ENCODE measurements around the gene CLDN7. TPM values are rescaled to one million over a fixed set of nuclear protein-coding genes. Genes with fewer than 3 reads are reported as not detected.

The CLDN7 gene
- 3.5 and 8.2 TPM in 2 replicates for total RNA-seq

GRCh38 chr17:7262192-7262934, at the start of gene CLDN7:
Gene CLDN7 (minus strand): TSS chr17:7262478. CDS start chr17:7262043, 435 bp downstream.

GRCh38 chr17:7306911-7307685, 44.8 kb upstream of the CLDN7 start, which contains the start of gene EIF5A:
Gene EIF5A (plus strand): TSS chr17:7307628. CDS start chr17:7309636, 2,008 bp downstream.

GRCh38 chr17:7294614-7295153, 32.4 kb upstream of the CLDN7 start, which contains the start of gene YBX2:
Gene YBX2 (minus strand): TSS chr17:7294639. CDS start chr17:7294500, 139 bp downstream.

GRCh38 chr17:7281074-7281952, 19.0 kb upstream of the CLDN7 start, which contains the start of gene SLC2A4:
Gene SLC2A4 (plus strand): TSS chr17:7281718. CDS start chr17:7281935, 217 bp downstream.

GRCh38 chr17:7252176-7253043, 9.9 kb downstream of the CLDN7 start, which contains the start of gene ELP5:
Gene ELP5 (plus strand): TSS chr17:7252215. CDS start chr17:7252551, 336 bp downstream.

GRCh38 chr17:7251661-7252175, 10.6 kb downstream of the CLDN7 start, which contains the start of gene CTDNEP1:
Gene CTDNEP1 (minus strand): TSS chr17:7251734. CDS start chr17:7251296, 438 bp downstream.

GRCh38 chr17:7241783-7242716, 20.2 kb downstream of the CLDN7 start, which contains the start of gene GABARAP:
Gene GABARAP (minus strand): TSS chr17:7242449. CDS start chr17:7242330, 119 bp downstream.

GRCh38 chr17:7239091-7240027, 22.9 kb downstream of the CLDN7 start, which contains the start of gene PHF23:
Gene PHF23 (minus strand): TSS chr17:7239457. CDS start chr17:7239279, 178 bp downstream.

GRCh38 chr17:7234083-7234951, 28.0 kb downstream of the CLDN7 start, which contains the start of gene DVL2:
Gene DVL2 (minus strand): TSS chr17:7234517. CDS start chr17:7234262, 255 bp downstream.

GRCh38 chr17:7219812-7220592, 42.3 kb downstream of the CLDN7 start, which contains the start of the genes ACADVL and DLG4:
Gene ACADVL (plus strand): TSS chr17:7219938. CDS start chr17:7219985, 47 bp downstream.
Gene DLG4 (minus strand): TSS chr17:7219836.

Other genes starting within 250 kb of the CLDN7 start
- gene RNASEK, start 249.9 kb downstream of the CLDN7 start, total RNA-seq, result 44.5 and 53.0 TPM in 2 replicates
- 3.4 and 7.3 TPM in 2 replicates for gene BCL6B, start 239.4 kb downstream of the CLDN7 start, total RNA-seq
- gene SLC16A13, start 226.5 kb downstream of the CLDN7 start, total RNA-seq, result 0.12 and 0.13 TPM in 2 replicates
- gene SLC16A11, start 218.4 kb downstream of the CLDN7 start, total RNA-seq, result not detected in 2 replicates
- gene CLEC10A, start 182.2 kb downstream of the CLDN7 start, total RNA-seq, result 0.19 TPM in 1 of 2 replicates, not detected in the other
- gene ASGR2, start 147.7 kb downstream of the CLDN7 start, total RNA-seq, result not detected in 2 replicates
- 0.66 and 0.68 TPM in 2 replicates for gene ASGR1, start 83.1 kb downstream of the CLDN7 start, total RNA-seq
- 15.0 and 16.0 TPM in 2 replicates for gene DLG4, start 42.6 kb downstream of the CLDN7 start, total RNA-seq
- 273 and 426 TPM in 2 replicates for gene ACADVL, start 42.5 kb downstream of the CLDN7 start, total RNA-seq
- gene DVL2, start 28.0 kb downstream of the CLDN7 start, total RNA-seq, result 69.3 and 76.5 TPM in 2 replicates
- 33.3 and 34.9 TPM in 2 replicates for gene PHF23, start 23.0 kb downstream of the CLDN7 start, total RNA-seq
- 172 and 209 TPM in 2 replicates for gene GABARAP, start 20.0 kb downstream of the CLDN7 start, total RNA-seq
- 17.6 and 35.4 TPM in 2 replicates for gene CTDNEP1, start 10.7 kb downstream of the CLDN7 start, total RNA-seq
- gene ELP5, start 10.3 kb downstream of the CLDN7 start, total RNA-seq, result 29.7 and 35.6 TPM in 2 replicates
- 0.13 and 0.19 TPM in 2 replicates for gene SLC2A4, start 19.2 kb upstream of the CLDN7 start, total RNA-seq
- not detected in 2 replicates for gene YBX2, start 32.2 kb upstream of the CLDN7 start, total RNA-seq
- gene EIF5A, start 45.1 kb upstream of the CLDN7 start, total RNA-seq, result 541 and 738 TPM in 2 replicates
- gene GPS2, start 52.9 kb upstream of the CLDN7 start, total RNA-seq, result 33.6 and 40.6 TPM in 2 replicates
- gene NEURL4, start 66.9 kb upstream of the CLDN7 start, total RNA-seq, result 14.2 and 18.9 TPM in 2 replicates
- 0.56 and 2.2 TPM in 2 replicates for gene ACAP1, start 74.1 kb upstream of the CLDN7 start, total RNA-seq
- 5.8 and 5.9 TPM in 2 replicates for gene KCTD11, start 89.7 kb upstream of the CLDN7 start, total RNA-seq
- gene TMEM95, start 92.7 kb upstream of the CLDN7 start, total RNA-seq, result not detected in 2 replicates
- not detected in 2 replicates for gene TNK1, start 118.6 kb upstream of the CLDN7 start, total RNA-seq
- gene PLSCR3, start 132.0 kb upstream of the CLDN7 start, total RNA-seq, result 18.6 and 25.4 TPM in 2 replicates
- gene TMEM256, start 141.6 kb upstream of the CLDN7 start, total RNA-seq, result 55.4 and 82.8 TPM in 2 replicates
- gene NLGN2, start 145.4 kb upstream of the CLDN7 start, total RNA-seq, result 2.5 and 6.7 TPM in 2 replicates
- not detected in 2 replicates for gene SPEM1, start 157.8 kb upstream of the CLDN7 start, total RNA-seq
- not detected in 2 replicates for gene SPEM2, start 163.1 kb upstream of the CLDN7 start, total RNA-seq
- not detected in 2 replicates for gene SPEM3, start 166.4 kb upstream of the CLDN7 start, total RNA-seq
- 2.4 and 3.2 TPM in 2 replicates for gene TMEM102, start 173.0 kb upstream of the CLDN7 start, total RNA-seq
- gene FGF11, start 177.0 kb upstream of the CLDN7 start, total RNA-seq, result 0.13 and 0.19 TPM in 2 replicates
- gene CHRNB1, start 182.6 kb upstream of the CLDN7 start, total RNA-seq, result 6.6 and 7.6 TPM in 2 replicates
- 18.2 and 23.6 TPM in 2 replicates for gene ZBTB4, start 217.2 kb upstream of the CLDN7 start, total RNA-seq
- gene SLC35G6, start 219.0 kb upstream of the CLDN7 start, total RNA-seq, result not detected in 2 replicates
- gene POLR2A, start 221.9 kb upstream of the CLDN7 start, total RNA-seq, result 98.6 and 101 TPM in 2 replicates

Data from aortic smooth muscle cell (primary cell).